HEK293 (cell line): Measurements from ENCODE around the gene PPP6R3.

Source experiments
- GLIS1 ChIP-seq: fragments of 450-650 bp; formaldehyde crosslinking; IDR thresholded peaks from 2 replicates; pipeline ENCODE4 v1.5.1; 2016; ENCODE audit warnings: missing biosample characterization, missing genetic modification characterization
- KLF8 ChIP-seq: fragments of 450-650 bp; formaldehyde crosslinking; IDR thresholded peaks from 2 replicates; pipeline ENCODE4 v1.5.1; 2016; ENCODE audit warnings: missing biosample characterization, missing genetic modification characterization
- YY1 ChIP-seq: fragments of 450-650 bp; formaldehyde crosslinking; IDR thresholded peaks from 2 replicates; pipeline ENCODE4 v1.5.1; 2018; ENCODE audit warnings: missing biosample characterization, missing genetic modification characterization
- ZNF629 ChIP-seq: fragments of 450-650 bp; formaldehyde crosslinking; IDR thresholded peaks from 2 replicates; pipeline ENCODE4 v1.5.1; 2017; ENCODE audit warnings: missing biosample characterization, missing genetic modification characterization
- TF ChIP-seq, protein P1 (sequence below): fragments of 450-650 bp; formaldehyde crosslinking; IDR thresholded peaks from 2 replicates; pipeline ENCODE4 v1.5.1; 2016; ENCODE audit warnings: missing biosample characterization, missing genetic modification characterization
- TF ChIP-seq, protein P2 (sequence below): fragments of 450-650 bp; formaldehyde crosslinking; IDR thresholded peaks from 2 replicates; pipeline ENCODE4 v1.5.1; 2016; ENCODE audit warnings: missing biosample characterization, missing genetic modification characterization
- TF ChIP-seq, protein P3 (sequence below): fragments of 450-650 bp; formaldehyde crosslinking; IDR thresholded peaks from 2 replicates; pipeline ENCODE4 v1.5.1; 2017; ENCODE audit warnings: missing biosample characterization, mild to moderate bottlenecking, missing genetic modification characterization, moderate library complexity
- TF ChIP-seq, protein P4 (sequence below): fragments of 450-650 bp; formaldehyde crosslinking; IDR thresholded peaks from 2 replicates; pipeline ENCODE4 v1.5.1; 2016; ENCODE audit warnings: missing biosample characterization, missing genetic modification characterization

DNA sequence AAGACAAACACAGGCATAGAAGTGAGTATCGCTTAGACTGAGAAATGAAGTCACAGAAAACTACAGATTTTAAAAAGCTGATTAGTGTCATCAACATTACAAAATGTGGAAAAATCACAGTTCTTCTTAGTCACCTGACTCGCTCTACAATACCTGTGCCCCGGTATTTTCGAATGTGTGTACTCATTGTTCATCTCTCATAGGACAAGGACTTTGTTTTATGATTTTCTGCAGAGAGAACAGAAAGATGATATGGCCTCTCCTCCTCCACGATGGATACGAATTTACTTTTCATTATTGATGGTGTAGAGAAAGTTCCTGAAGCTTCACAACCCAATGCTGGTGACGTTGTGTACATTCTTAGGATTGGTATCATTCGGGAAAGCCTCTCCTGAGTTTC is 194.4 kb downstream of the PPP6R3 start:
- no peak for TF ChIP-seq YY1
- TF ChIP-seq, protein P1, sequence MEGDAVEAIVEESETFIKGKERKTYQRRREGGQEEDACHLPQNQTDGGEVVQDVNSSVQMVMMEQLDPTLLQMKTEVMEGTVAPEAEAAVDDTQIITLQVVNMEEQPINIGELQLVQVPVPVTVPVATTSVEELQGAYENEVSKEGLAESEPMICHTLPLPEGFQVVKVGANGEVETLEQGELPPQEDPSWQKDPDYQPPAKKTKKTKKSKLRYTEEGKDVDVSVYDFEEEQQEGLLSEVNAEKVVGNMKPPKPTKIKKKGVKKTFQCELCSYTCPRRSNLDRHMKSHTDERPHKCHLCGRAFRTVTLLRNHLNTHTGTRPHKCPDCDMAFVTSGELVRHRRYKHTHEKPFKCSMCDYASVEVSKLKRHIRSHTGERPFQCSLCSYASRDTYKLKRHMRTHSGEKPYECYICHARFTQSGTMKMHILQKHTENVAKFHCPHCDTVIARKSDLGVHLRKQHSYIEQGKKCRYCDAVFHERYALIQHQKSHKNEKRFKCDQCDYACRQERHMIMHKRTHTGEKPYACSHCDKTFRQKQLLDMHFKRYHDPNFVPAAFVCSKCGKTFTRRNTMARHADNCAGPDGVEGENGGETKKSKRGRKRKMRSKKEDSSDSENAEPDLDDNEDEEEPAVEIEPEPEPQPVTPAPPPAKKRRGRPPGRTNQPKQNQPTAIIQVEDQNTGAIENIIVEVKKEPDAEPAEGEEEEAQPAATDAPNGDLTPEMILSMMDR (tag by site-specific recombination), result no peak
- no peak for TF ChIP-seq GLIS1
- no peak for TF ChIP-seq KLF8 (tag by site-specific recombination)
- TF ChIP-seq, protein P2, sequence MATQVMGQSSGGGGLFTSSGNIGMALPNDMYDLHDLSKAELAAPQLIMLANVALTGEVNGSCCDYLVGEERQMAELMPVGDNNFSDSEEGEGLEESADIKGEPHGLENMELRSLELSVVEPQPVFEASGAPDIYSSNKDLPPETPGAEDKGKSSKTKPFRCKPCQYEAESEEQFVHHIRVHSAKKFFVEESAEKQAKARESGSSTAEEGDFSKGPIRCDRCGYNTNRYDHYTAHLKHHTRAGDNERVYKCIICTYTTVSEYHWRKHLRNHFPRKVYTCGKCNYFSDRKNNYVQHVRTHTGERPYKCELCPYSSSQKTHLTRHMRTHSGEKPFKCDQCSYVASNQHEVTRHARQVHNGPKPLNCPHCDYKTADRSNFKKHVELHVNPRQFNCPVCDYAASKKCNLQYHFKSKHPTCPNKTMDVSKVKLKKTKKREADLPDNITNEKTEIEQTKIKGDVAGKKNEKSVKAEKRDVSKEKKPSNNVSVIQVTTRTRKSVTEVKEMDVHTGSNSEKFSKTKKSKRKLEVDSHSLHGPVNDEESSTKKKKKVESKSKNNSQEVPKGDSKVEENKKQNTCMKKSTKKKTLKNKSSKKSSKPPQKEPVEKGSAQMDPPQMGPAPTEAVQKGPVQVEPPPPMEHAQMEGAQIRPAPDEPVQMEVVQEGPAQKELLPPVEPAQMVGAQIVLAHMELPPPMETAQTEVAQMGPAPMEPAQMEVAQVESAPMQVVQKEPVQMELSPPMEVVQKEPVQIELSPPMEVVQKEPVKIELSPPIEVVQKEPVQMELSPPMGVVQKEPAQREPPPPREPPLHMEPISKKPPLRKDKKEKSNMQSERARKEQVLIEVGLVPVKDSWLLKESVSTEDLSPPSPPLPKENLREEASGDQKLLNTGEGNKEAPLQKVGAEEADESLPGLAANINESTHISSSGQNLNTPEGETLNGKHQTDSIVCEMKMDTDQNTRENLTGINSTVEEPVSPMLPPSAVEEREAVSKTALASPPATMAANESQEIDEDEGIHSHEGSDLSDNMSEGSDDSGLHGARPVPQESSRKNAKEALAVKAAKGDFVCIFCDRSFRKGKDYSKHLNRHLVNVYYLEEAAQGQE (tag by site-specific recombination), result no peak
- TF ChIP-seq, protein P3, sequence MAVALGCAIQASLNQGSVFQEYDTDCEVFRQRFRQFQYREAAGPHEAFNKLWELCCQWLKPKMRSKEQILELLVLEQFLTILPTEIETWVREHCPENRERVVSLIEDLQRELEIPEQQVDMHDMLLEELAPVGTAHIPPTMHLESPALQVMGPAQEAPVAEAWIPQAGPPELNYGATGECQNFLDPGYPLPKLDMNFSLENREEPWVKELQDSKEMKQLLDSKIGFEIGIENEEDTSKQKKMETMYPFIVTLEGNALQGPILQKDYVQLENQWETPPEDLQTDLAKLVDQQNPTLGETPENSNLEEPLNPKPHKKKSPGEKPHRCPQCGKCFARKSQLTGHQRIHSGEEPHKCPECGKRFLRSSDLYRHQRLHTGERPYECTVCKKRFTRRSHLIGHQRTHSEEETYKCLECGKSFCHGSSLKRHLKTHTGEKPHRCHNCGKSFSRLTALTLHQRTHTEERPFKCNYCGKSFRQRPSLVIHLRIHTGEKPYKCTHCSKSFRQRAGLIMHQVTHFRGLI (tag by site-specific recombination), result no peak
- TF ChIP-seq, protein P4, sequence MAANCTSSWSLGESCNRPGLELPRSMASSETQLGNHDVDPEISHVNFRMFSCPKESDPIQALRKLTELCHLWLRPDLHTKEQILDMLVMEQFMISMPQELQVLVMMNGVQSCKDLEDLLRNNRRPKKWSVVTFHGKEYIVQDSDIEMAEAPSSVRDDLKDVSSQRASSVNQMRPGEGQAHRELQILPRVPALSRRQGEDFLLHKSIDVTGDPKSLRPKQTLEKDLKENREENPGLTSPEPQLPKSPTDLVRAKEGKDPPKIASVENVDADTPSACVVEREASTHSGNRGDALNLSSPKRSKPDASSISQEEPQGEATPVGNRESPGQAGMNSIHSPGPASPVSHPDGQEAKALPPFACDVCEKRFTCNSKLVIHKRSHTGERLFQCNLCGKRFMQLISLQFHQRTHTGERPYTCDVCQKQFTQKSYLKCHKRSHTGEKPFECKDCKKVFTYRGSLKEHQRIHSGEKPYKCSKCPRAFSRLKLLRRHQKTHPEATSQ (tag by site-specific recombination), result no peak
- TF ChIP-seq ZNF629 (tag by site-specific recombination), result no peak
